OCI-LY3 (cell line): ENCODE data around the gene DOCK8.

Experiments used
- H2AFZ ChIP-seq: fragments of 200-600, 300-600 bp; shearing (Covaris generic); 2 replicates; pipeline ENCODE4 v1.6.0; 2014; ENCODE audit warnings: antibody characterized with exemption, low read depth, low read length
- H3K27ac ChIP-seq: fragments of 200-600, 300-600 bp; sonication (generic); 2 replicates; pipeline ENCODE4 v1.5.1; 2014; ENCODE audit warnings: mild to moderate bottlenecking, low read length, moderate library complexity, mixed read lengths
- H3K27me3 ChIP-seq: fragments of 200-600, 300-600 bp; sonication (generic); 2 replicates; pipeline ENCODE4 v1.6.1; 2014; ENCODE audit warnings: low read depth, low read length, mixed read lengths
- H3K36me3 ChIP-seq: fragments of 200-600, 300-600 bp; sonication (generic); replicated peaks from 2 replicates; pipeline ENCODE3; 2014; ENCODE audit warnings: low read depth, low read length, mixed read lengths
- H3K4me1 ChIP-seq: fragments of 300-600, 200-600 bp; sonication (generic); 2 replicates; pipeline ENCODE4 v1.6.1; 2014; ENCODE audit warnings: low read length, mixed read lengths
- H3K4me2 ChIP-seq: fragments of 200-600, 300-600 bp; sonication (generic); 2 replicates; pipeline ENCODE4 v1.6.1; 2014; ENCODE audit warnings: low read length, mixed read lengths
- H3K4me3 ChIP-seq: fragments of 300-600, 200-600 bp; sonication (generic); 2 replicates; pipeline ENCODE4 v1.5.1; 2014; ENCODE audit warnings: antibody characterized with exemption, mild to moderate bottlenecking, low read length, moderate library complexity
- H3K79me2 ChIP-seq: fragments of 300-600, 200-600 bp; shearing (Covaris generic); 2 replicates; pipeline ENCODE4 v1.6.1; 2014; ENCODE audit warnings: mild to moderate bottlenecking, low read length, mixed read lengths
- H3K9ac ChIP-seq: fragments of 300-600, 200-600 bp; shearing (Covaris generic); 2 replicates; pipeline ENCODE4 v1.6.0; 2014; ENCODE audit warnings: mild to moderate bottlenecking, low read length, moderate library complexity
- H3K9me3 ChIP-seq: fragments of 200-600, 300-600 bp; shearing (Covaris generic); 2 replicates; pipeline ENCODE4 v1.6.1; 2014; ENCODE audit warnings: low read length, mixed read lengths; ENCODE audit not compliant: insufficient read depth
- H4K20me1 ChIP-seq: fragments of 200-600, 300-600 bp; sonication (generic); 2 replicates; pipeline ENCODE4 v1.6.1; 2016; ENCODE audit warnings: low read length, mixed read lengths; ENCODE audit not compliant: insufficient read depth
- EZH2phosphoT487 ChIP-seq: fragments of 200-600 bp; shearing (Covaris generic); IDR thresholded peaks from 2 replicates; pipeline ENCODE4 v1.6.1; 2018; ENCODE audit warnings: antibody characterized with exemption, mixed run types, low read depth
- TF ChIP-seq, protein P1 (sequence below): fragments of 200-600, 300-600 bp; sonication (generic); IDR thresholded peaks from 2 replicates; pipeline ENCODE4 v1.5.1; 2014; ENCODE audit warnings: antibody characterized with exemption, low read length, low read depth

DOCK8 gene

DNA sequence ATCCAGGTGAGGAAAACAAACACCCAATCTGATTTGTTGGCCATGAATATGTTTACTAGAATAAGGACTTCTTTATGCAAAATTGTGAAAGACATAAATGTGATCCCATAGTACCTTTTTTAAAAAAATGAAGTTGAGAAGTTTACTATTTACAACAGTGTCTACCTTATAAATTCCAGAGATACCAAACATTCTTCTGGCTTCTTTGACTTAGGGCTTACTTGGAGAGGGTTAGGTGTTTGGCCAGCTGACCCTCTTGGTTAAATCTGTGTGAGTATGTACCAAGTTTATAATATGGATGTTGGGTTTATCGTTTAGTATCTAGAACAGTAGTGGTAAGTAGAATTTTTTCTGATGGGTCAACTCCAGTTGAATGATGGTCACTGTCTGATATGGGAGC, 212.3 kb downstream of the DOCK8 start:
- H3K27me3 ChIP-seq = no peaks in the 10 kb centered on the region
- no peak overlapping the region for H3K9ac ChIP-seq
- peaks cover 5% of the 10 kb centered on the region; the same call in 1 of the 2 replicates for H3K4me1 ChIP-seq
- peaks cover 25% of the 10 kb centered on the region for H3K36me3 ChIP-seq
- no peak overlapping the region for H3K4me2 ChIP-seq
- no peak overlapping the region for H3K27ac ChIP-seq
- H4K20me1 ChIP-seq = no peaks in the 10 kb centered on the region
- H3K4me3 ChIP-seq = no peak overlapping the region
- no peak for TF ChIP-seq EZH2phosphoT487
- TF ChIP-seq, protein P1, sequence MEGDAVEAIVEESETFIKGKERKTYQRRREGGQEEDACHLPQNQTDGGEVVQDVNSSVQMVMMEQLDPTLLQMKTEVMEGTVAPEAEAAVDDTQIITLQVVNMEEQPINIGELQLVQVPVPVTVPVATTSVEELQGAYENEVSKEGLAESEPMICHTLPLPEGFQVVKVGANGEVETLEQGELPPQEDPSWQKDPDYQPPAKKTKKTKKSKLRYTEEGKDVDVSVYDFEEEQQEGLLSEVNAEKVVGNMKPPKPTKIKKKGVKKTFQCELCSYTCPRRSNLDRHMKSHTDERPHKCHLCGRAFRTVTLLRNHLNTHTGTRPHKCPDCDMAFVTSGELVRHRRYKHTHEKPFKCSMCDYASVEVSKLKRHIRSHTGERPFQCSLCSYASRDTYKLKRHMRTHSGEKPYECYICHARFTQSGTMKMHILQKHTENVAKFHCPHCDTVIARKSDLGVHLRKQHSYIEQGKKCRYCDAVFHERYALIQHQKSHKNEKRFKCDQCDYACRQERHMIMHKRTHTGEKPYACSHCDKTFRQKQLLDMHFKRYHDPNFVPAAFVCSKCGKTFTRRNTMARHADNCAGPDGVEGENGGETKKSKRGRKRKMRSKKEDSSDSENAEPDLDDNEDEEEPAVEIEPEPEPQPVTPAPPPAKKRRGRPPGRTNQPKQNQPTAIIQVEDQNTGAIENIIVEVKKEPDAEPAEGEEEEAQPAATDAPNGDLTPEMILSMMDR = no peak
- H3K9me3 ChIP-seq = no peaks in the 10 kb centered on the region
- H3K79me2 ChIP-seq = no peaks in the 10 kb centered on the region
- H2AFZ ChIP-seq = no peak overlapping the region

DNA sequence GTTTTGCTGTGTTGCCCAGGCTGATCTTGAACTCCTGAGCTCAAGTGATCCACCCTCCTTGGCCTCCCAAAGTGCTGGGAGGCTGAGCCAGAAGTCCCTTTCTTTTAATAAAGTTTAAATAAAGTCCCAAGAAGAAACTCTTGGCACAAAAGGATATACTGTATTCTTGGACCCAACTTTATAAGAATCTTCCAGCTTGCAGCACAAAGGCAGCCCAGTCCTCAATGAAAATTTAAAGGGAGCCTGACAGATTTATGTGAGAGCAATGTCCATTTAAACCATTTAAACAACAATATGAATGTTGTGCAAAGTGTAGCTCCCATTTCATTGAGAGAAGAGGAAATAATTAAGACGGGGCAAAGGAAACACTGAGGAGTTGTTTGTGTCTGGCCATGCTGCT, 217.0 kb downstream of the DOCK8 start:
- no peak for TF ChIP-seq EZH2phosphoT487
- TF ChIP-seq, protein P1 = no peak
- Histone ChIP-seq H3K36me3 (peaks cover 31% of the 10 kb centered on the region), H3K9me3 (no peaks in the 10 kb centered on the region), H3K4me2 (no peak overlapping the region), H3K4me3 (no peak overlapping the region), H4K20me1 (no peaks in the 10 kb centered on the region), H2AFZ (no peak overlapping the region), H3K27ac (no peak overlapping the region), H3K27me3 (no peaks in the 10 kb centered on the region), H3K4me1 (no peaks in the 10 kb centered on the region), H3K9ac (no peak overlapping the region), H3K79me2 (no peaks in the 10 kb centered on the region)

DNA sequence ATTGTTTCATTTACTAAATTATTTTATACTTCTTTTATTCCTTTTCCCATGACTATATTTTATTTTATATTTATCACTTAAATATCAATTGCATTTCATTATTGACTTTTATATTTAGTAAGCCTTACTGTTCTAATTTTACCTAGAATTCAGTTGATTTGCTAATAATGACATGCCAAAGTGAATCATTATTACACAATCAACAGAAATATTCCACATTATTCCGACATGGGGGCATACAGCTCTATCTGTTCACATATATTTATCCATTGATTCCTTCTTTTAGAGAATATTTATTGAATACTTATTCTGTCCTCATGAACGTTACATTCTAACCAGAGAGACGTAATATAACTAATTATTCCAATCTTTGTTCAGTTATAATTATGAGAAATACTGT, 221.8 kb downstream of the DOCK8 start:
- H3K79me2 ChIP-seq = no peaks in the 10 kb centered on the region
- H4K20me1 ChIP-seq = no peaks in the 10 kb centered on the region
- no peaks in the 10 kb centered on the region for H3K4me1 ChIP-seq
- H3K9me3 ChIP-seq = no peaks in the 10 kb centered on the region
- TF ChIP-seq EZH2phosphoT487 = no peak
- TF ChIP-seq, protein P1 = no peak
- no peak overlapping the region for H3K27ac ChIP-seq
- H3K4me2 ChIP-seq = no peak overlapping the region
- peaks cover 26% of the 10 kb centered on the region for H3K36me3 ChIP-seq
- no peaks in the 10 kb centered on the region for H3K27me3 ChIP-seq
- H3K4me3 ChIP-seq = no peak overlapping the region
- H3K9ac ChIP-seq = no peak overlapping the region
- H2AFZ ChIP-seq = no peak overlapping the region

DNA sequence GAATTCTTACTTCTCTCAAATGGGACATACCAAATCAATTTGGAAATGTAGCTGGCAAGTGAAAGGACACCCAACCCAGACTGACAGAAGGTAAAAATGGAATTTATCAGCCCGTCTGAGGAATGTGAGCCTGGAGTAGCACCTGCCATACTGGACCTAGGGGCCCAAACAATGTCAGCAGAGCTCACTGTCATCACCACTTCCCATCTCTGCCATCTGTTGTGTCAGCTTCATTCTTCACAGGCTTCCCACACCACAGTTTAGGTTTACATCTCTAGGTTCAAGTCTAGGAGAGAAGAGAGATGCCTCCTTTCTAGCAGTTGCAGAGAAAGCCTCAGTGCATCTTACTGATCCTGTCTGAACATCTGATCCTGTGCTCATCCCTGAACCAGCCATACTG, 222.4 kb downstream of the DOCK8 start:
- no peaks in the 10 kb centered on the region for H4K20me1 ChIP-seq
- peaks cover 32% of the 10 kb centered on the region for H3K36me3 ChIP-seq
- H3K9ac ChIP-seq = no peak overlapping the region
- no peak overlapping the region for H3K4me3 ChIP-seq
- no peak overlapping the region for H2AFZ ChIP-seq
- H3K27me3 ChIP-seq = no peaks in the 10 kb centered on the region
- H3K79me2 ChIP-seq = no peaks in the 10 kb centered on the region
- H3K4me1 ChIP-seq = no peaks in the 10 kb centered on the region
- TF ChIP-seq EZH2phosphoT487 = no peak
- TF ChIP-seq, protein P1 = no peak
- no peak overlapping the region for H3K4me2 ChIP-seq
- no peak overlapping the region for H3K27ac ChIP-seq
- H3K9me3 ChIP-seq = no peaks in the 10 kb centered on the region
